ENCODE results near the gene AOPEP. TPM values are rescaled to one million over a fixed set of nuclear protein-coding genes. Genes with fewer than 3 reads are reported as not detected.

AOPEP gene
- polyA plus RNA-seq, 3 donors, result 22.9 to 42.5 (median 31.5) TPM

DNA sequence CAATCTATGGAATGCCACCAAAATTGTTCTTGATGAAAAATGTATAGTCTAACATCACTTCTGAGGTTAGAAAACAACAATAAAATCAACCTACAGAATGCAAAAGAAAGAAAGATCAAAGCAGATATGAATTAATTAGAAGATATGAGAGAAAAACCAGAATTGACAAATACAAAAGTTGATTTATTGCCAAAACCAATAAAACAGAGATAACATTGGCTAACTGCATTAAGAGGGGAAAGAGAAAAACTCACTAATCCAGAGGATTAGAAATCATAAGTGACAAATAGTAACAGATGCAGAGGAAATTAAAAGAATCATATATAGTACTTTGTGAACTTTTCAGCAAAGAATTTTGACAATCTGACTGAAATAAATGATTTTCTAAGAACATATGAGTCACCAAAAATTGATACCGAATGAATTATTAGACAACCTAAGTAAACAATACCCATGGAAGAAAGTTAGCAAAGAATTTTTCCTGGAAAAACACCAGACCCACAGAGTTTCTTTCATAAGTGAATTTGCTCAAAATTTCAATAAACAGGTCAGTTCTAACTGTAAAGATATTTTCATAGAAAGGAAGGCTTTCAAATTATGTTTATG, 167.7 kb downstream of the AOPEP start:
- no peak overlapping the region for H3K27ac ChIP-seq (ENCODE audit: low read depth, low read length)
- WGBS, 3 donors, result 21 to 72% (median 67%) methylated on average over 1 of the region's 1 CpG

DNA sequence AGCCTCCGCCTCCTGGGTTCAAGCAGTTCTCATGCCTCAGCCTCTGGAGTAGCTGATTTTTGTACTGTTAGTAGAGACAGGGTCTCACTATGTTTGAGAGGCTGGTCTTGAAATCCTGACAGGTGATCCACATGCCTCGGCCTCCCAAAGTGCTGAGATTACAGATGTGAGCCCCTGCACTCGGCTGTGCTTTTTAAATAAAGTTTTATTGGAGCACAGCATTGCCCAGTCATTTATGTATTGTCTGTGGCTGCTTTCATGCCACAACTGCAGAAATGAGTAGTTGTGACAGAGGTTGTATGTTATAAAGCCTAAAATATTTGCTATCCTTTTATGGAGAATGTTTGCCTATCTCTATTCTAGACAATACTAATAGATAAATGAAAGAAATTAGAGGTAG, 169.2 kb downstream of the AOPEP start:
- no peak overlapping the region for H3K27ac ChIP-seq (ENCODE audit: low read depth, low read length)
- 61 to 75% (median 64%) methylated on average over 3 of the region's 3 CpGs for WGBS, 3 donors

DNA sequence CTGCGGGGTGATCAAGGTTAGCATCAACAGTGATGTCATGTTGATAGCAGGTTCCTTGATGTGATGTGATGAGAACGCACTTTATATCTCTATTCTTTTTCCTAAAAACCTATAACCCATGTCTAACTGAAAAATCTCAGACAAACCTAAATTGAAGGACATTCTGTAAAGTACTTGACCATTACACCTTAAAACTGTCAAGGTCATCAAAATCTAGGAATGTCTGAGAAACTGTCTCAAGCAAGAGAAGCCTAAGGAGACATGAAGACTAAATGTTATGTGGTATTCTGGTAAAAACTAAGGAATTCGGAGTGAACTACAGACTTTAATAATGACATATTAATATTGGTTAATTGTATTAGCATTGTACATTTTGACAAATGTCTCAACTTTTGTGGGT, 170.0 kb downstream of the AOPEP start:
- no peak overlapping the region for H3K27ac ChIP-seq (ENCODE audit: low read depth, low read length)
- WGBS, 3 donors, result 68 to 97% (median 94%) methylated on average over 3 of the region's 3 CpGs

DNA sequence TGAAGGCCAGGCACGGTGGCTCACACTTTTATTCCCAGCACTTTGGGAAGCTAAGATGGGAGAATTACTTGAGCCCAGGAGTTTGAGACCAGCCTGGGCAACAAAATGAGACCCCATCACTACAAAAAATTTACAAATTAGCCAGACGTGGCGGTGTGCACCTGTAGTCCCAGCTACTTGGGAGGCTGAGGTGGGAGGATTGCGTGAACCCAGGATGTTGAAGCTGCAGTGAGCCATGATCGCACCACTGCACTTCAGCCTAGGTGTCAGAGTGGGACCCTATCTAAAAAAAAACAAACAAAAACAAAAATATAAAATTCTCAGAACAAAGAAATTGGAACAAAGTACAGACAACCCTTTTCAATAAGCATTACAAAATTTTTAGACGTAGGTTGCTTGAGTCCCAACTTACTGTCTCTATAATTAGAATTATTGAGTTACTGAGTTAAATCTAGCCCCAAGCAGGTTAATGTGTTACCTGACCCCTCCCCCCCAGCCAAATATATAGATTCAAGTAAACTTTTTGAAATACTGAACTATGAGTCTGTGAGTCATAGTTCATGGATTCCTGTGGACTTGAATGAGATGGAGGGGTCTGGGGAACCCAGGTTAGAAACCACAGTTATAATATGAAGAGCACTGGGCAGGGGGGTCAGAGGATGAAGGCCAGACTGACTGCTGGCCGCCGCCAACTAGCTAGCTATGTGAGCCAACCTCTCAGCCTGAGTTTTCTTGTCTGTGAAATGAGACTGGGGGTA, 173.1 kb downstream of the AOPEP start:
- no peak overlapping the region for H3K27ac ChIP-seq (ENCODE audit: low read depth, low read length)
- 81 to 98% (median 95%) methylated on average over 8 of the region's 8 CpGs for WGBS, 3 donors

DNA sequence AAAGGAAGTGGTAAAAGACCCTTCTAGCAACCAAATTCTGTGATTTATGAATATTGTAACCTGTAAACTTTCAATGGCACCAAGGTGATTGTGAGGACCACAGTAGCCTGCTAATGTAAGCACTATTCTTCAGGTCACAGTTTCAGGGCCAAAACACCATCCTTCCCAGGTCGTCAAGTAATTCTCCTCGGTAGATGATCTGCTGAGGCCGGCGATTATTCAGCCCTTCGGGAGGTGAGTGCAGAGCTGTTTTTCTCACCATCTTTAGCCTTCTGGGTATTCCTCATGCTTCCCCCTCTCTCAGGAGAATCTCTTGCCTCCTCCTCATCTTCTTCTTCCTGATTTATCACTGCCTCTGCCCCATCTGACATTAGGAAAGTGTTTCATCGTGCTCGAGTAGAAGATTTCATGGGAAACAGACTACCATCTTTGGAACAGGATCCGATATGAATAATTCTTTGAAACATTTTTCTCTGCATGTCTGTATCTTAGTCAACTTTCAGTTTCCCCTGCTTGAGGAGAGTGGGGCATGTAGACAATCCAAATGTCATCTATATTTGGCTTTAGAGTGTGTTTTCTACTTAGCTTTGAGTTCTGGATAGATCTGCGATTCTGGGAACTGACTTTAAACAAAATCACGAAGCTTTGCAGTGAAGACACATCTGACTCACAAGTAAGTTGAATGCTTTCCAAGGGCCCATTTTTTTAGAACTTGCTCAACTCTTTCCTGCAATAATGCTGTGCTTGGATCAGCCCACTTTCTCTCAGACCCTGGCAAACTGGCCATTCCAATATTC, 173.9 kb downstream of the AOPEP start:
- H3K27ac ChIP-seq (ENCODE audit: low read depth, low read length), result peak overlapping the region; percentile 22
- WGBS, 3 donors, result 54 to 83% (median 54%) methylated on average over 10 of the region's 10 CpGs

DNA sequence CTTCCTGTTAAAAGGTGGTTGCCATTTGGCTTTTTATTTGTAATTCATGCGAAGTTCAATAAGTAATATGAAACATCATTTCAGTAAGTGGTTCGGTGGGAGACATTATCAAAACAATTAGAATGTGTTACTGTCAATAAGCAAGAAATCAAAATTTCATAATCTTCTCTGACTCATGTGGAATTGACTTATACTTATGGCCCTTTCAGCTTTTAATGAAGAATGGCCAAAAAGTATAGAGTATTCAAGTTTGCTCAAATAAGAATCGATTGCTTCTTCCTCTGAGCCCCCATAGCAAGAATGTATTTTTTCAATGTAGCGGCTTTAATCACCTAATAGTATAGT, 174.5 kb downstream of the AOPEP start:
- no peak overlapping the region for H3K27ac ChIP-seq (ENCODE audit: low read depth, low read length)
- 56 to 90% (median 74%) methylated on average over 4 of the region's 4 CpGs for WGBS, 3 donors

DNA sequence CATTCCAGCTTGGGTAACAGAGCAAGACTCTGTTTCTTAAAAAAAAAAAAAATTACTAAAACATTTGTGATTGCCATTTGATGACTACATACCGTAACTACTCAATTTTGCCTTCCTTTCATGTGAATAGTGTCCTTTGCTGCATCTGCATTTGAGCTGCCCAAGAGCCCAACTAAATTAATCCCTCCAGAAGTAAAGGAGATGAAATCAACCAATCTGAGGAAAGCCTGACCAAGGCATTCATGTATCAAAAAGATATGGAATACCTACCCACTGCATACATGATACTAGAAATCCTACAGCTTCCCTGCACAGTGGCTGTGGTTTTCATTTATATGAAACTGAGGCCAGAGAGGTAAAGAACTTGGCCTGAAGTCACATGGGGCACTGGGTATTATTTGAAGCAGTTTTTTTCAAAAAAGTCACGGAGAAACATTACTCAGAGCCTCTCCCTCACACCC, 177.5 kb downstream of the AOPEP start:
- no peak overlapping the region for H3K27ac ChIP-seq (ENCODE audit: low read depth, low read length)
- 83 to 92% (median 88%) methylated on average over 2 of the region's 2 CpGs for WGBS, 3 donors

DNA sequence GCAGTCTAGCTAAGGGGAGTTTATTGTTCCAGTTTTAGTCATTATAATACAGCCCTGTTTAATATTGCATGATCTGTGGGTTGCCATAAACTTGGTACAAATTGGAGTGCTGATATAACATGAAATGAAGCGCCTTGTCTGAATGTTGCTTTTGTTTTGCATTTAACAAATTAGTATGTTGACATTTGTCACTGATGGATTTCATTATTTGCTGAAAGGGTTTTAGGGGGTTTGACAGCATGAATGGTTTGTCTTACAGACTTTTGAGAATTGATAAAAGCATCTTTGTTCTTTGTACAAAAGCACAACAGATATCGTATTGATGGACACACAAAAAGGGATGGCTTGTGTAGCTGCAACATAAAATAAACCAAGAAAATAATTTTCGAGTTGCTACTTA, 178.3 kb downstream of the AOPEP start:
- 89 to 97% (median 95%) methylated on average over 3 of the region's 3 CpGs for WGBS, 3 donors

DNA sequence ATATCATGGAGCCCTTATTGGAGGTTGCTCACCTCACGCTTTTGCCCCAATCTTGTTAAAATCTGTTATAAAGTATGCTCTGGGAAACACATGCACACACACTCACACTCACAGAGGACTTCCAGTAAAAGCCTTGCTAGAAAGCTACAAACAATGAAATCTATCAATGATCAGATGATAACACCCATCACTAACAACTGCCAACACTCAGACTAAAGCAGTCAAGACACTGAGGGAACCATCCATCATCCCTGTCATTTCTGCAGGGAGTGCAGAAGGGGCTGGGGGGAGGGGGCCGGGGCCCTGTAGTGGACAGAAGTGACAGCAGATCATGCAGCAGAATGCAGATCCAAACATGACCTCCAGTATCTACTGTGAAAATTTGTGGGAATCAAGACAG, 179.1 kb downstream of the AOPEP start:
- H3K27ac ChIP-seq (ENCODE audit: low read depth, low read length), result no peak overlapping the region

More for the DNA sequence above, 178.3 kb downstream of the AOPEP start:
- H3K27ac ChIP-seq (ENCODE audit: low read depth, low read length), result no peak overlapping the region

DNA sequence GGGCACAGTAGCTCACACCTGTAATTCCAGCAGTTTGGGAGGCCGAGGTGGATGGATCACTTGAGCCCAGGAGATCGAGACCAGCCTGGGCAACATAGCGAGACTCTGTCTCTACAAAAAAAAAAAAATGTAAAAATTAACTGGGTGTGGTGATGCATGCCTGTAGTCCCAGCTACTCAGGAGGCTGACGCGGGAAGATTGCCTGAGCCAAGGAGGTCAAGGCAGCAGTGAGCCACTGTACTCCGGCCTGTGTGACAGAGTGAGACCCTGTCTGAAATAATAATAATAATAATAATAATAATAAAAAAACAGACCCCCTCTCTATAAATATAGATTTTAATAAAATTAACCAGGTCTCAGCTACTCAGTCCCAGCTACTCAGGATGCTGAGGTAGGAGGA, 179.7 kb downstream of the AOPEP start:
- H3K27ac ChIP-seq (ENCODE audit: low read depth, low read length), result no peak overlapping the region
- 98 to 100% (median 99%) methylated on average over 6 of the region's 6 CpGs for WGBS, 3 donors

More for the DNA sequence above, 179.1 kb downstream of the AOPEP start:
- WGBS, 3 donors, result 94 to 100% (median 96%) methylated on average over 2 of the region's 2 CpGs

DNA sequence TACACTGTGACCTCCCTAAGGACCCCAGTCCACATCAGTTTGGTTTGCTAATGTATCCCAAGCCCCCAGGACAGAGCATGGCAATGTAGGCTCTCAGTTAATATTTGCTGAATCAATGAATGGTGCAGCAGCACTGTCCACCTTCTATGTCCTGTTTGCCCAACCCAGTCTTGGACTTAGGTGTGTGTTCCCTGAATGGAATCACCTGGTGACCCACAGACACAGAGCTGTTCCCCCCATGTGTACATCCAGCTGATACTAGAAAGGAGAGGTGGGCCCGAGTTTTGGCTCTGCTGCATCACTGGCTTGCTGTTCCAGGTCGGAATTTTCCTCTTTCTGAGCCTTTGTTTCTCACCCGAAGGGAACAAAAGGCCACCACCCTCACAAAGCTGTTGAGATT, 180.2 kb downstream of the AOPEP start:
- H3K27ac ChIP-seq (ENCODE audit: low read depth, low read length), result no peak overlapping the region
- 77 to 92% (median 86%) methylated on average over 3 of the region's 3 CpGs for WGBS, 3 donors

DNA sequence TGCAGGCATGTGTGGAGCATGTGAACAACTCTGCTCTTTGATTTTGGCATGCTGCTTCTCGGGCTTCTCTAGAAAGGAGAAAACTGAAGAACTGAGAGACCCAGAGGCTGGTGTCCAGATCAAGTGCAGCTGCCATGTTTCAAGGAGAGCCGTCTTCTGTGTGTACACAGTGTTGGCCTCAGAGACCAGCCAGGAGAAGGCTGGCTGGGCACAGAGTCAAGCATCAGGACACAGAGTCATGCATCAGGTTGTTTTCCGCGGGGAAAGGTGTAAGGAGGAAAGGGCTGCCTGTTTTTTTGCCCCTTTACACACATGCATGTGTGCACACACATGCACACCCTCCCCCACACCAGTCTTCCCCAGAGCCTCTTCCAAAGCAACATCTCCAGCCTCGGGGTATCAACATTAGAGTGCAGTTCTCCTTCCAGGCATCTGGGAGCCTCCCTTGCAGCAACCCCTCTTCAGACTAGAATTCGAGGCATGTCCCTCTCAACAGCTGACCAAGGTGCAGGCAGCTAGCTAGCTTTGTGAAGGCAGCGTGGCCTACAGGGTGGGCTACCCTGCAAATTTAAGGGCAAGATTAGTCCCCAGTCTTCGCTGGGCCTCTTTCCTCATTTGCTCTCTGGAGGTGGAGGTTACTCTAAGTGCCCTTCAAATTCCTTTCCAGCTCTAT, 180.9 kb downstream of the AOPEP start:
- WGBS, 3 donors, result 62 to 78% (median 71%) methylated on average over 8 of the region's 8 CpGs
- H3K27ac ChIP-seq (ENCODE audit: low read depth, low read length), result no peak overlapping the region

DNA sequence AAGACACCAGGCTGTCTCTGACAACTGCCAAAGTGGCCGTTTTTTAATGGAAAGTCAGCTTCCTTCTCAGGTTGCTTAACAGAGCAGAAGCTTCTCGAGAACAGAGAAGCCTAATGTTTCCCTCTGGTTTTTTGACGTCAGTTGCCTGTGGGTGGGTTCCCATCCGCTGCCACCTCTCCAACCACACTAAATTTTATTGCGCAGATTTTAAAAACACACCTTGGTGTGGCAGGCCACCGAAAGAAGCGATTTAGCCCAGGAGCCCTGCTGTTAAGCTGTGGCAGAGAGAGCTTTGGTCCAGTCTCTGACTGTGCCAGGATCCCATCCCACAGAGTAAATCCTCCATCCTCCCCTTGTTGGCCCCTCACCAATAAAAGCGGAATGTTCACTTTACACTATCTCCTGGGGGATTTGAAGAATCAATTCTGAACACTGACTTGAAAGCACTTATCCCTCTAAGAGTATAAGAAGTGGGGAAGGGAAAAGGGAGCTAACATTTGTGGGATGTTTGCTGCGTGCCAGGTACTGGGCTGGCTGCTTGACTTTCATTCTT, 181.6 kb downstream of the AOPEP start:
- H3K27ac ChIP-seq (ENCODE audit: low read depth, low read length), result no peak overlapping the region
- whole genome bisulfite sequencing, 3 donors, result 33 to 74% (median 43%) methylated on average over 9 of the region's 9 CpGs

DNA sequence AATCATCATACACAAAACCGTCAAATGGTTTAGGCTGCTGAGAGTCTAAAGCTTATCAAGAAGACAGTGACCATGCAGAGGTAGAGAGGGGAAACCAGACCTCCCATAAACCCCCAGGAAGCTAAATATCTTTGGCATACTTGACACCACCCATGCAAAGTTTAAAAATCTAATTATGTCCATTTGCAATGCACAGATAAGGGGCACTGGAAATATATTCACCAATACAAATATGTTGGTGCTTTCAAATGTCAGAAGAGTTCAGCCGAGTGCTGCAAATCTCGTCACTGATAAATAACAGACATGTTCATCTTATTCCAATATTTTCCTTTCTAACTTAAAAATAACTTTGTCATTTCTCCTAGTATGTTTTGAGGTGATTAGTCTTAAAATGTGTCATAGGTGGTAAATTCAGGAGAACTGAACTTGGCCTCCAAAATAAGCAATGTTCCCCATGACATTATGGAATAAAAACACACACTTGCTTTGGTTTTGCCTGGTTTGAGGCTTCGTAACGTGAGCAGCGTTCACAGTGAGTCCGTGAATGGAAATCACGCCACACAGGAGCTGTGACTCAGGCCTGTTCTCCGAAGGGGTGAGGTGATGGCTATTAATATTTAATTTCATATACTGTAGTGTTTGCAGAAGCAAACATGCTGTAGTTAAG, 182.2 kb downstream of the AOPEP start:
- WGBS, 3 donors, result 64 to 87% (median 77%) methylated on average over 9 of the region's 9 CpGs
- no peak overlapping the region for H3K27ac ChIP-seq (ENCODE audit: low read depth, low read length)

DNA sequence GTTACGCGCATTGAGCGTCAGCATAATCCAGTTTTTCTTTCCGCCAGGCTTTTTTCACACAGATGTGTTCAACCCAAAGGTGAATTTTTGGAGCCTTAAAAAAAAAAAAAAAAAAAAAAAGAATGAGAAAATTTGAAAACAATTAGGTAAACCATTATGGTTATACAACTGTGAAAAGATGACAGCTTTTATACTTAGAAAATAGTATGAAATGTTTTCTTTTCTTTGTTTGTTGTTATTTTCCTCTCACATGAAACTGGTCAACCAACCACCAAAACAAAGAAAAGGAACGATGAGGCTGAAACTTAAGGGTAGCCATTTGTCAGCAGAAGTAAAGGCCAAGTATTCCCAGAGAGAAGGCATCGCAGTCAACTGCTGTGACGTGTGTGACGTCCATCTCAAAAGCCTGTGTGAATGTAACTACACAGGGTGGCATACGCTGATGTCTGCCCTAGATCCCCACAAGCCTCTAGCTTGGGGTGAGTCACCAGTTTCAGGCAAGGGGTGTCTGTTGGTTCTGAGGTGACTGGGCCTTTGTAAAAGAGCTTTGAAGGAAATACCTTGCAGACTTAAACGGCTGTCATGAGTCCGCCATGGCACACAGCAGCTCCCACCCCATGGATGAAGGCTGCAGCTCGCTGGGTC, 182.9 kb downstream of the AOPEP start:
- 88 to 92% (median 88%) methylated on average over 12 of the region's 12 CpGs for WGBS, 3 donors
- no peak overlapping the region for H3K27ac ChIP-seq (ENCODE audit: low read depth, low read length)

DNA sequence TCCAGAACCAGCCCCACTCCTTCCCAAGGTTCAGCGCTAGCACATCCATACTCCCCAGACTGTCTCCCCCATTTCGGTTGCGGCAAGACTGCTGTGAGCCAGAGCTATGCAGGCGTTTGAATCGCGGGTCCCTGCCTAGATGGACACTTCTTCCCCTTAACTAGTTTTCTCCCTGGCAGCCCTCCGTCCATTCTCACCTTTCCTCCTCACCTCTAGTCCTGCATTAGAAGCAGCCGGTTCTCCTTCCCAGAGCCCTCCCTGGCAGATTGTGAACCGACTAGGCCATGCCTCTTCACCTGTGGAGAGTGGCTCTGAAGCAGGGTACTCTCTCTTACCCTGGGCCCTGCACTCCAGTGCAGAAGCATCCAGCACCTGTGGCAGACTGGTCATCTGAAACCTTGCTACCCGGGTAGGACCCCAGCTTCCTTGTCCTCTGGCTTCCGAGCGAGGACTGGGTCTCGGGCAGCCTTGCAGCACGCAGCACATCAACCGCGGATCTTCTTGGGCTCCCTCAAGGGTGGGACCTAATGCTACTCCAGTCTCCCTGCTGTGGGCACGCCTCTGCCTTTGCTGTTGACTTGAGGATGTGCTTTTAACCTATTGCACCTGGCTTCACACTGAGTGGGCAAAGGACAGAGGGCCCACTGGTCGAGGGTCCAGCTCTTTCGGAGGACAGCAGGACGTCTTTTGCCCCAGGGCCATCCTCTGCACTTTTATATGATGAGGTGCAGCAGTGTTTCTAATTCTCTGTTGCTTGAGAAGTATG, 183.6 kb downstream of the AOPEP start:
- H3K27ac ChIP-seq (ENCODE audit: low read depth, low read length), result no peak overlapping the region
- 96 to 97% (median 97%) methylated on average over 20 of the region's 20 CpGs for WGBS, 3 donors

DNA sequence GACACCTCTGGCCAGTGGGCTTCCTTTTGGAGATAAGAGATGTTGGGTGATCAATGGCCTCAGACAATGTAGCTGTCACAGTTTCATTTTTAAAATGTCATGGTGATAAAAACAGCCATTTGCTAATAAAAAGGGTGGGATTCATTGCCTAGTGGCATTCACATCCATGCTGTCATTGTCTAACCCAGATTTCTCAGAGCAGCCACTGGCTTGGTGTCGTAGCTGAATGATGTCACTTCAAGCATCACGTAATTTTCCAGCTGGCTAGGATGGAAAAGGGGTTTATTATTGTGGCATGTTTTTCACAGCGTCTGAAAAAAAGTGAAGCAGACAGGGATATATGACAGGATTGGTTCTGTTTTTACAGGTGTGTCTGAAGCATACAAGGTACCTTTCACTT, 184.7 kb downstream of the AOPEP start:
- 87 to 89% (median 88%) methylated on average over 3 of the region's 3 CpGs for WGBS, 3 donors
- H3K27ac ChIP-seq (ENCODE audit: low read depth, low read length), result no peak overlapping the region

Measured in adipose tissue (tissue), 3 donors.